Neutrophil (primary cell): ENCODE measurements around the gene VWA5B2.

Source experiments
- H3K27ac ChIP-seq: fragments of 200-600 bp; sonication (generic); 2 replicates; pipeline ENCODE4 v1.5.1; 2016; ENCODE audit warnings: mild to moderate bottlenecking, moderate library complexity
- H3K27me3 ChIP-seq: fragments of 200-600 bp; sonication (generic); 2 replicates; pipeline ENCODE4 v1.6.0; 2016; ENCODE audit warnings: mild to moderate bottlenecking
- H3K36me3 ChIP-seq: fragments of 200-600 bp; sonication (generic); 2 replicates; pipeline ENCODE4 v1.5.1; 2017
- H3K4me1 ChIP-seq, 2 experiments: fragments of 200-600 bp in 1 of 2; sonication (generic) in 1 of 2; 1 replicate in 1 of 2; 2 replicates in 1 of 2; pipeline versions ENCODE4 v1.5.1 to v1.6.1; 2013 to 2016; ENCODE audit warnings: low read depth in 1 of 2, low read length in 1 of 2, mild to moderate bottlenecking in 1 of 2, moderate library complexity in 1 of 2; ENCODE audit not compliant: control insufficient read depth in 1 of 2, insufficient read depth in 1 of 2
- H3K4me3 ChIP-seq, 2 experiments: fragments of 200-600 bp in 1 of 2; sonication (generic) in 1 of 2; 1 replicate in 1 of 2; 2 replicates in 1 of 2; pipeline ENCODE4 v1.5.1; 2013 to 2016; ENCODE audit warnings: low read depth in 1 of 2, low read length in 1 of 2, mild to moderate bottlenecking in 1 of 2, moderate library complexity in 1 of 2
- H3K9me3 ChIP-seq: fragments of 200-600 bp; sonication (generic); 2 replicates; pipeline ENCODE4 v1.5.1; 2016
- TF ChIP-seq, protein P1 (sequence below): fragments of 200-600 bp; sonication (generic); IDR thresholded peaks from 2 replicates; pipeline ENCODE4 v1.5.1; 2016; ENCODE audit warnings: antibody characterized with exemption

The VWA5B2 gene

DNA sequence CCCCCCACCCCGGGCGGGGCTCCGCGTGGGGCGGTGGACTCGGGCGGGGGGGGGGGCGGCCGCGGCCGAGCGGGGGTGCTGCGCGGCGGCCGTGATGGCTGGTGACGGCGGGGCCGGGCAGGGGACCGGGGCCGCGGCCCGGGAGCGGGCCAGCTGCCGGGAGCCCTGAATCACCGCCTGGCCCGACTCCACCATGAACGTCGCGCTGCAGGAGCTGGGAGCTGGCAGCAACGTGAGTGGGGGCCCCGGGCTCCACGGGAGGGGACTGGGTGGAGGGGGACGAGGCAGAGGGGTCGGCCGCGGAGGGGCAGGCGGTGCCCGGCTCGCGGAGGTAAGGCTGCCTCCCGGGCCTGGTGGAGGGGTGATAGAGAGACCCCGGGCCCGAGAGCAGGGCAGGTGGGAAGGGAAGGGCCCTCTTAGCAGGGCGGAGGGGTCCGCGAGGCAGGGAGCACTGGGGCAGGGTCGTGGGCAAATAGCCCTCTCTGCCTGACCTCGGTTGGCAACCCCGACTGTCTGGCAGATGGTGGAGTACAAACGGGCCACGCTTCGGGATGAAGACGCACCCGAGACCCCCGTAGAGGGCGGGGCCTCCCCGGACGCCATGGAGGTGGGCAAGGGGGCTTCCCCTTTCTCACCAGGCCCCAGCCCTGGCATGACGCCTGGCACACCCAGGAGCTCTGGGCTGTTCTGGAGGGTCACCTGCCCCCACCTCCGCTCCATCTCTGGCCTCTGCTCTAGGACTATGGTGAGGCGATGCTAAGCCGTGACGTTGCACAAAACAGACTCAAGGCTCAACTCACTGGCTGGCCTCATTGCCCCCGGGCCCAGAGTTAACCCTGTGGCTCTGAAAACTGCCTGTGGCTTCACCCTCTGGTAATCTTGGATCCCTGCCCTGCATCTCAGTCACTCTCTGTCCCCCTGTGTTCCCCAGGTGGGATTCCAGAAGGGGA is 46.9 kb downstream of the VWA5B2 start, which contains the start of gene ECE2:
Gene ECE2, plus strand, starts transcription at position 62 of the 950 bp plus-strand sequence. Its CDS starts 132 bp downstream, at position 194.
- Histone ChIP-seq H3K4me1 (no peaks in the 10 kb centered on the region), H3K4me3 (no peak within 1 kb of the TSS)
- TF ChIP-seq, protein P1, sequence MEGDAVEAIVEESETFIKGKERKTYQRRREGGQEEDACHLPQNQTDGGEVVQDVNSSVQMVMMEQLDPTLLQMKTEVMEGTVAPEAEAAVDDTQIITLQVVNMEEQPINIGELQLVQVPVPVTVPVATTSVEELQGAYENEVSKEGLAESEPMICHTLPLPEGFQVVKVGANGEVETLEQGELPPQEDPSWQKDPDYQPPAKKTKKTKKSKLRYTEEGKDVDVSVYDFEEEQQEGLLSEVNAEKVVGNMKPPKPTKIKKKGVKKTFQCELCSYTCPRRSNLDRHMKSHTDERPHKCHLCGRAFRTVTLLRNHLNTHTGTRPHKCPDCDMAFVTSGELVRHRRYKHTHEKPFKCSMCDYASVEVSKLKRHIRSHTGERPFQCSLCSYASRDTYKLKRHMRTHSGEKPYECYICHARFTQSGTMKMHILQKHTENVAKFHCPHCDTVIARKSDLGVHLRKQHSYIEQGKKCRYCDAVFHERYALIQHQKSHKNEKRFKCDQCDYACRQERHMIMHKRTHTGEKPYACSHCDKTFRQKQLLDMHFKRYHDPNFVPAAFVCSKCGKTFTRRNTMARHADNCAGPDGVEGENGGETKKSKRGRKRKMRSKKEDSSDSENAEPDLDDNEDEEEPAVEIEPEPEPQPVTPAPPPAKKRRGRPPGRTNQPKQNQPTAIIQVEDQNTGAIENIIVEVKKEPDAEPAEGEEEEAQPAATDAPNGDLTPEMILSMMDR = no peak

GRCh38 chr3:184277366-184277765 is 48.0 kb downstream of the VWA5B2 start:
- Histone ChIP-seq H3K36me3 (no peaks in the 10 kb centered on the region), H3K4me1 (no peaks in the 10 kb centered on the region), H3K4me3 (no peak overlapping the region), H3K27ac (no peak overlapping the region), H3K9me3 (no peaks in the 10 kb centered on the region), H3K27me3 (peaks cover 82% of the 10 kb centered on the region)
- TF ChIP-seq, protein P1 = no peak

More for the DNA sequence above, 46.9 kb downstream of the VWA5B2 start, which contains the start of gene ECE2:
- Histone ChIP-seq H3K27me3 (peaks cover 91% of the 10 kb centered on the region), H3K9me3 (no peaks in the 10 kb centered on the region), H3K27ac (no peak within 1 kb of the TSS), H3K36me3 (no peaks in the 10 kb centered on the region)

- H3K27ac ChIP-seq = no peak overlapping the region
- H3K9me3 ChIP-seq = no peaks in the 10 kb centered on the region
- H3K4me3 ChIP-seq = no peak overlapping the region
- no peaks in the 10 kb centered on the region for H3K4me1 ChIP-seq
- H3K36me3 ChIP-seq = no peaks in the 10 kb centered on the region
- TF ChIP-seq, protein P1 = no peak
- peaks cover 61% of the 10 kb centered on the region for H3K27me3 ChIP-seq
Observed at GRCh38 chr3:184282941-184283340, 53.6 kb downstream of the VWA5B2 start.

GRCh38 chr3:184283681-184284080 is 54.3 kb downstream of the VWA5B2 start:
- no peaks in the 10 kb centered on the region for H3K9me3 ChIP-seq
- TF ChIP-seq, protein P1 = no peak
- H3K27me3 ChIP-seq = peaks cover 60% of the 10 kb centered on the region

GRCh38 chr3:184284696-184285095 is 55.3 kb downstream of the VWA5B2 start:
- Histone ChIP-seq H3K36me3 (no peaks in the 10 kb centered on the region), H3K4me3 (no peak overlapping the region), H3K9me3 (no peaks in the 10 kb centered on the region), H3K4me1 (no peaks in the 10 kb centered on the region), H3K27me3 (peaks cover 60% of the 10 kb centered on the region), H3K27ac (no peak overlapping the region)
- TF ChIP-seq, protein P1 = no peak

More at GRCh38 chr3:184283681-184284080, 54.3 kb downstream of the VWA5B2 start:
- Histone ChIP-seq H3K4me1 (no peaks in the 10 kb centered on the region), H3K27ac (no peak overlapping the region), H3K4me3 (no peak overlapping the region), H3K36me3 (no peaks in the 10 kb centered on the region)
